ENCODE results near the gene PPP5C.

GRCh38 chr19:46429999-46430398 is 83.1 kb downstream of the PPP5C start:
- TF ChIP-seq POLR2A (IDR thresholded peaks at IDR 0.05; ENCODE audit: low read length) (no peak), GATA1 (IDR thresholded peaks at IDR 0.05; ENCODE audit: low read depth, low read length) (no peak)

Measured in erythroblast (primary cell).